Hepatic stellate cell (primary cell): Measurements from ENCODE around the gene EXOC7.

Experiments
- DNase-seq: peaks from one replicate; pipeline ENCODE4 v3.0.0; 2011; ENCODE audit warnings: low spot score

The EXOC7 gene

DNA sequence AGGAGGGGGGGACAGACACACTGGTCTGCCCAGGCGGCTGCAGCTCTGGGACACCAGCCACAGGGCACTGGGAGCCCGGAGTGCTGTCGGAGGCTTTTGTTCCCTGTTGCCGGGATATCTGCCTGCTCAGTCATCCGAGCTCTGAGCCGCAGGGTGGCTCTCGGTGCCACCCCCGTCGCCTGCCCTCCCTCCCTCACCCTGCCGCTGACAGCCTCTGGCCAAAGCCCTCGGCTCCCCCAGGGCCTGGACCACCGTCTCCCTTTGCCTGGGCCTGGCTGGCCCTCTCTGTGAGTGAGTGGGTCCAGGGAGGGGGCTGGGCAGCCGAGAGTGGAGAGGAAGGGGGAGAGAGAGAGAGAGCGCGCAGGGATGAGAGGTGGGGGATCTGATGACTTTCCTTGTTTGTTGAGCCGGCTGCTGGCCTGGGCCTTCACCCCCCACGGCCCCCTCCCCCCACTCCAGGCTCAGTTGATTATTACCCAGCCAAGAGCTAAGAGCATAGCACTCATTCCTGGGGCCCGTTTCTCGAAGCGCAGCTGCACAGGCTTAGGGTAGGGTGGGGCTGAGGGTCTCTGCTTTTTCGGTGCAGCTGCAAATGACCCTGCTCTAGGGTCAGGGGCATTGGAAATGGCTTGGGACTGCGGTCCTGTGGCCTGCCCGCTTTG, 34.8 kb upstream of the EXOC7 start:
- DNase-seq: no peak

DNA sequence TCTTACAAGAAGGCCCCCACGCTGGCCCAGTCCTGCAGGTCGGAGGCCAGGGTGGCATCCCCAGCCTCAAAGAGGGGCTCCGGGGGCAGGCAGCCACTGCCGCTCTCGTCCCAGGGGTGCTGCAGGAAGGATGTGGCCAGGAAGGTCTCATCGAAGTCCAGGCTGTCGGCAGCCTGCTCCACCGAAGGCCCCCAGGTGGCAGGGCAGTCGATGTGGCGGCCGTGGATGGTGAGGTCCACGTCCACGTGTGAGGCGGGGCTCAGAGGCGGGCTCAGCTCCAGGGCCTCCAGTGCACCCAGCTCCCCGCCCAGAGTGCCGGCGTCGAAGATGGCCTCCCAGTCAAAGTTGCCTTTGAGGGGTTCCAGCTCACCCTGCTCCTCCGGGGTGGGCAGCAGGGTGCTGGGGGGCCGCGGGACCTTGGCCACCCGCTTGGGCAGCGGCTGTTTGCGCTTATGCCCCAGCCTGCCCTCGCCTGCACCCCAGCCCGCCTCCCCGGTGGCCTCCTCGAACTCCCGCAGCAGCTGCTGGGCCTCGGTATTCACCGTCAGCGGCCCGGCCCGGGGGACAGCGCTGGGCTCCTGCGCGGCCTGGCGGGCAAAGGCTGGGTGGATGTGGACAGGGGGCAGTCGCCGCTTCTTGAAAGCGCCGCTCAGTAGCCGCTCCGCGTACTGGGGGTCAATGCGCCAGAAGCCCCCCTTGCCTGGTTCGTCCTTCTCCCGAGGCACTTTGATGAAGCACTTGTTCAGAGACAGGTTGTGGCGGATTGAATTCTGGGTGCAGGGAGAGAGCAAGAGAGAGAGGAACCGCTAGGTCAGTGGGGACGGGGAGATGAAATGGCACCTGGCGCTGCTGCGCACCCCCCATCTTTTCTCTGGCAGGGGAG, 34.0 kb upstream of the EXOC7 start:
- no peak for DNase-seq

DNA sequence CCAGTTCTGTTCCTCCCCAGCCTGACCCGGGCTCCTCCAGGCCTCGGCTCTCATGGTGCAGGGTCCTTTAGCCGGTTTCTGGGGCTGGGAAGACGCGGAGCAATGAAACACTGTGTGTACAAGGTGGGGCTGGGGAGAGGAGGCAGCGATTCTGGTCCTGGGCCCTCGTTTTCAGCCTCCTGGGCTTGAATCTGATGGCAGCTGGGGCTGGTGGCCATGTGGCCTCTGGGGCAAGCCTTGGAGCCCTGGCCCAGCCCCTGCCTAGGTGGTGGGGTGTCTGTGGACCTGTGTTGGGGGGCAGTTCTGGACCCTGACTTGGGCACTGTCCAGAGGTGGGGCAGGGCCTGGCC, 33.4 kb upstream of the EXOC7 start:
- DNase-seq: no peak

DNA sequence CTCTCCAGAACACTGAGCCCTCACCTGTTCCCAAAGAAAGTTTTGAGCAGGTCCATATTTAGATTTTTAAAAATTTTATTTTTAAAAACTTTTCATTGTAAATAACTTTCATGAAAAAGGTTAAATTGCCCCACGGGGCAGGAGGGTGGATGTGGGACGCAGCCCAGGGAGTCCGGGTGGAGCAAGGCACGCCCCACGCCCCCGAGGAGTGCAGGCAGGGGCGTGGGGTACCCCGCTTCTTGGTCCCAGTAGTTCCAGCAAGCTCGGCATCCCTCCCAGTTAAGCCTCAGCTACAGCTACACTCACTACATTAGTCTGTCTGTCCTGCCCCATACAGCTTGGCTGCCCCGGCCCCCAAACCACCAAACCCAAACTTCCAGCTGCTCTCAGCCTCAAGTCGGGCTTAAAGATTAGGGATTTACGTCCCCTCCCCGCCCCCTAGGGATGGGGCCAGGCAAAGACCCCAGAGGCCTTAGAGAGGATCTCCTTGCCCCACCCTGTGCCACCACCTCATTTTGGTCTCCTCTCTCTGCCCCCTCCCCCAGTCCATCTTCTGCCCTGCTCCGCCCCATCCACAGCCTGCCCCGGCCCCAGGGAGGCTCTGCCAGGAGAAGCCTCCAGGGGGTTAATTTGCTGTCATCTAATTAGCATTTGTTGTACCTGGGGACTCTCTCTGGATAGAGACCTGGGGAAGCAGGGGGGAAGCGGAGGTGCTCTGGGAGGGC, 32.9 kb upstream of the EXOC7 start:
- no peak for DNase-seq

DNA sequence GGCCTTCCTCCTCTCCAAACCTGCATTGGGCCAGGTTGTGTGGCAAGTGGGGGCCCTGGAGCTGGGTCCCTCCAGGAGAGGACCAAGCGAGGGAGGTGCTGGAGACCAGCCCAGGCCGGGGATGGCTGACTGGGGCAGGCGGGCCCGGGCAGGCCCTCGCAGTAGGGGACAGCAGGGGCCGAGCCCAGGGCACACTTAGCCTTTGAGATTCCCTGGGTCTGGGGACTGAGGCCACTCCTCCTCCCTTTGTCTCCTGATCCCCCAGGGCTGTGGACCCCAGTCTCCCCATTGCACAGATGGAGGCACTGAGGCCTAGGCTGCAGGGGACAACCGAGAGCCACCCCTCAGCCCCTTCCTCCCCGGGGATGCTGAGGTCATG, 32.2 kb upstream of the EXOC7 start:
- no peak for DNase-seq

DNA sequence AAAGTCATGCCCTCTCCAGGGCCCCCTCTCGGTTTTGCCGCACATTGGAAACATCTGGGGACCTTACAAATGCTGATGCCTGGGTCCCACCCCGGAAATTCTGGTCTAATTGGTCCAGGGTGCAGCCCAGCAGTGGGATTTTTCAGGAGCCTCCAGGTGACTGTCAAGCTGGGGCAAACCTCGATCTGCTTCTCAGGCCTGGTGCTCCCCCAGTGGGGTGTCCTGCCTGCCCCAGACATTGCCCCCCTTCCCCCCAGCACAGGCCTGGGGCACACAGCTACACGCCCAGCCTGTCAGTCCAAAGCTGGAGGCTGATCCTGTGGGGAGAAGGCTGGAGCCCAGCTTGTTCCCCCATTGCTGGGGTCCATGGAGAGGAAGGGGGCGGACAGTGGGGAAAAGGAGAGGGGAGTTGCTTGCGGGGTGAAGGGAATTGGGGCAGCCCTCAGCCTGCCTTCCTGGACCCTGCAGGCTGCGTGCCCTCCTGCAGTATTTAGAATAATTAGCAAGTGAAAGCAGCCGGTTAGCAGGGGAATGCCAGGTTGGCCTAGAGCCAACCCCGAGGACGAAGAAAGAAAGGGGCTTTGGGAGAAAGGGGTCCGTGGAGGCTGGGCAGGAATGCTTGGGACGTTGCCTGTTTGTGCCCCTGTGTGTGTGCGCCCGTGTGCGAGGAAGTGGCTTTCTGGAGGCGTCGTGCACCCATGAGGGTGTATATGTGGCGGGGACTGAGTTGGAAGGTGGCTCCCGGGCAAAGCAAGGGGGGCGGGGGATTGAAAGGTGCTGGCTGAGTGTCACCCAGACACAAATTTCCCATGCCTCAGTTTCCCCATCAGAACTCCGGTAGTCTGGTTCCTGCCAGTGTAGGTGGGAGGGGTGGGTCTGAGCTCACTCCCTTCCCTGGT, 31.6 kb upstream of the EXOC7 start:
- no peak for DNase-seq

DNA sequence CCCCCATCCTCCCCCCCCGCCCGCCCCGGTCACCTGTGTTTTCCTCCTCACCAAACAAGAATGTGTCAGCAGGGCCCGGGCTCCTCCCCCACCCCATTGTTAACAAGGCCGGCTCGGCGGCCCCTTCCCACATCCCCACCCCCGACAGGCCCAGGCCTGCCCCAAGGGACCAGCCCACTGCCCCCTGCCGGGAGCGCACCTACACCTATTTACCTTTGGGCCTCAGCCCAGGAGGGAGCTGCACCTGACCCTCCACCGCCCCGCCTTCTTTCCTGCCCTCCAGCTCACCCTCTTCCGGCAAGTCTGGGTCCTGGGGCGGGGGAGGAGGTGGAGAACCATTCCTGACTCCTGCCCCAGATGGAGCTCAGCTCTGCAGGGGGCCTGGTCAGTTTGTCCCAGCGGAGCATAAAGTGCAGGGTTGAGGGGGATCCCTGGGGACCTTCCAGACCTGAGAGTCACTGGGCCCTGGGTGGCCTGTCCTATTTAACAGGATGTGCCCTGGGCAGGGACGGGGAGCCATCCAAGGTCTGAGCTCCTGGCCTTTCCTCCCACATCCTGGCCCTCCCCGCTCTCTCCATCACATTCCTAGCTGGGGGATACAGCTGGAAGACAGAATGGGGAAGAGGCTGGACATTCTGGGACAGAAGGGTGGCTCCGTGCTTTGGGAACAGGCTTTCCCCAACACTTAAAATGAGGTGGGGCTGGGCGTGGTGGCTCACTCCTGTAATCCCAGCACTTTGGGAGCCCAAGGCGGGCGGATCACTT, 29.2 kb upstream of the EXOC7 start:
- DNase-seq: no peak

DNA sequence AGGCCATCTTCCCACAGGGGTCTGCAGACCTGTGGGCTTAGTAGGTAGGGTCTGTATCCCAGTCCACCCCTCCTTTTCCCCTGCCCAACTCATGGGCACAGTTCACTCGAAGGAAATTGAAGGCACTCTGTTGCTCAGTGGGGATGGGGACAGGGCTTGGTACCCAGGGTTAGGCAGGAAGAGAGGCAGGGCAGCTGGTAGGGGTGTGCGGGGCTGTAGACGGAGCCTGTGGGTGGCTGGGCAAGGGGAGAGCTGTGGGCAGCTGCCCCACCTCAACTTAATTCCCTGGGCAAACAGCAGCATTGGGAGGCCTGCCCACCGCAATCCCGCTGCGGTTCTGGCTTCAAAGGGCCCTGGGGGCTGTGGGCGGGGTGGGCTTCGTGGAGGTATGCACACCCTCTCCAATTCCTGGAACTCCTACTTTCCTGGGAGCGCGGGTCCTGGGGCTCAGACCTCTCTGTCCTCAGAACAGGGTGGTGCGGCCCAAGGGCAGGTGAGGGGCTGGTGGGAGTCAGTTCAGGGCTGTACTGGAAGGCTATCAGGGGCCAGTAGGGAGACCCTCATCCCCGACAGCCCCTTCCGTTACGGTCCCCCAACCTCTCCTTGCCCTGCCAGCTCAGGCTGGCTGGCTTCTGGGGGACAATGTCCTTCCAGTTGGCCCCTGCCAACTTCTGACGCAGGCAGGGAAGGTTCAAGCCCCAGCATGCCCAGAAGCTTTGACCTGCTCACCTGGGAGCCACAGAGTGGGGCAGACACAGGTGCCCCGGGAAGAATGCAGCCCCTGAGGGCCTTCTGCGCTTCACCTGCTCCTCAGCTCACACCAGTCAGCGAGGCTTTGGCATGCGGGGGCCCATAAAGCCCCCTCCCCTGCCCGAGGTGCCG, 28.3 kb upstream of the EXOC7 start:
- DNase-seq: no peak

DNA sequence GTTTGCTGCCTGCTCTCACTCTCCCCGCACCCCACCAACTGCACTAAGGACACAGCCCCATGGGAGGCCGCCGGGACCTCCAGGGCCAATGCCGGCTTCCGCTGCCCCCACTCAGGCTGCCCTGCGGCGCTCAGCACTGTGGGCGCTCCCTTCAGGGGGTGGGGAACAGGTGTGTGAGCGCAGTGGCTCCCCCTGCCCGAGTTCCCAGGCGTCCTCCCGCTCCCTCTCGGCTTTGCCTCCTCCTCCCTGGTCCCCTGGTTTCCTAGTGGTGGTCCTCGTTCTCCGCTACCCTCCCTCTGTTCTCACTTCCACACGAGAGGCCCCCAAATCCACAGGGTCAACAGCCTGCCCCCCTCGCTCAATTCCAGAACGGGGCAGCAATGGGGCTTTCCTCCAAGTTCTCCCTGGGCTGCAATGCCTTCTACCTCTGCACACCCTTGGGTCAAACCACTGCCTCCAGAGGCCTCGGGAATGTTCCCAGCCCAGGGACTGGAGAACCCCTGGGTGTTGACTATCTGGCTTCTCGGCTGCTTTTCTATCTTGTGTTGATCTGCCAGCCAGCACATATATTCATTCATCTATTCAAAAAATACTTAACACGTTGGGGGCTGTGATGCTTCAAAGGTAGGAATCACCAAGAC, 27.6 kb upstream of the EXOC7 start:
- no peak for DNase-seq

DNA sequence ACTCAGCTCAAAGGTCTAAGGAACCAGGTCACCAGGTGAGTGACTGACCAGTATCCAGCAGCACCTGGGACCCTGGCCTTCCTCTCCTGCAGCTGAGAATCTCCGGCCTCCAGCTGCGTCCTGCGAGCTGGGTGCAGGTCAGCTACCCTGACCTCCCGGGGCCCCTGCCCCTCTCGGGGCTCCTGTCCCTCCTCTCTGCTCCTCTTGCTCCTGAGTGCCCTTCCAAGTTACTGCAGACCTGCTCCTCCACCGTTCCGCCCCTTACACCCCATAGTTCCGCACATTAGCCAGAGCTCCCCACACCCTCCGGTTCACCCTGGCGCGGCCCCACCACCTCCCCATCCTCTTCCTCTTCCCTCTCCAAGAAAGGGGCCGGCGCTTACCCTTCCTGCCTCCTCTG, 26.9 kb upstream of the EXOC7 start:
- DNase-seq: no peak

DNA sequence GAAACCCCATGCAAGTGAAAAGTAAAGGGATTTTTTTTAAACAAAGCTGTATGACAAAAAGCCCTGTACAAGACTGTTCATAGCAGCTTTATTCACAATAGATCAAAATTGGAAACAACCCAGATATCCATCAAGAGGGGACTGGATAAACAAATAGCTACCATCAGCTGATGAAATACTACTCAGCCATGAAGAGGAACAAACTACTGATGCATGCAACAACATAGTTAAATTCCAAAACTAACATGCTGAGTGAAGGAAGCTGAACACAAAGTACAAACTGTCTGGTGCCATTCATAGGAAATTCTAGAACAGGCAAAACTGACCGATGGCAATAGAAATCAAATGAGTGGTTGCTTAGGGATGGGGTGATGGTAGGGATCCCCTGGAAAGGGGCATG, 22.3 kb upstream of the EXOC7 start:
- DNase-seq: no peak

DNA sequence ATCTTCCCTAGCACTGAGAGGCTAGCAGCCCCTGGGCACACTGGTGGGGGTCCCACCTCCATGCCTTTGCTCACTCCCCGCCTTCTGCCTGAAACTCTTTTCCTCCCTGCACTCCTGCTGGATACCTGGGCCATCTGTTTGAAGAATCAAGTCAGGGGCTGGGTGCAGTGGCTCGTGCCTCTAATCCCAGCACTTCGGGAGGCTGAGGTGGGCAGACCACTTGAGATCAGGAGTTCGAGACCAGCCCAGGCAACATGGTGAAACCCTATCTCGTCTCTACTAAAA, 21.7 kb upstream of the EXOC7 start:
- DNase-seq: no peak

DNA sequence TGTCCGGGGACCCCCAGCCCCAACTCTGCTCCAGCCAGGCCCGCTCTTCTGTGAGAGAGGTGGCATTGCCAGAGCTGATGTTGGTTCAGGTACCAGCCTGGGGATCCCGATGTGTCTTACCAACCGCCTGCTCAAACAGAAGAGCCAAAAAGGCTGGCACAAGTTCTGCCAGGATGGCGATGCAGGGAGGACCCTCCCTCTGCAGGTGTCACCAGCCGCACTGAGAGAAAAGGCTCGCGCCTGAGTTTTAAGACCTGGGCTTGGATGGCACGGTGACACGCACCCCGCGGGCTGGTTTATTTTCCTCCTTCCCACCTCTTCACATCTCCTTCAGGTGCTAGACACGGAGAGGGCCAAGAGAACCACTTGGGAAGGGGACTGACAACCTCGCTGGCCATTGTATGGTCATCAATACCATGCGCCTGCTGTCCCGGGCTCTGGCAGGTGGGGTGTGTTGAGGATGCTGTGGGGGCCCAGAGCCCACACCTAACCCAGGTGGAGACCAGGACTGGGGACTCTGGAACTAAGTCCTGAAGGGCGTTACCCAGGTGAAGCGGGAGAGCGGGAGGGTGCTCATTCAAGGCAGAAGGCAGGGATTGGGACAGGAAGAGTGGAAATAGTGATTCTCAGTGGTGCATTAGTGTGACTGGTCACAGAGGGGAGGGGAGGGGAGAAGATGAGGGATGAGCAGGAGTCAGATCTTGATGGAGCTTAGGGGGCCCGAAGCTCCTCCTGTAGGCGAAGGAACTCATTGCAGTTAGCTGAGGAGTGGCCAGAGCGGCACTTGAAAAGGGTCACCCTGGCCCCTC, 21.2 kb upstream of the EXOC7 start:
- no peak for DNase-seq

DNA sequence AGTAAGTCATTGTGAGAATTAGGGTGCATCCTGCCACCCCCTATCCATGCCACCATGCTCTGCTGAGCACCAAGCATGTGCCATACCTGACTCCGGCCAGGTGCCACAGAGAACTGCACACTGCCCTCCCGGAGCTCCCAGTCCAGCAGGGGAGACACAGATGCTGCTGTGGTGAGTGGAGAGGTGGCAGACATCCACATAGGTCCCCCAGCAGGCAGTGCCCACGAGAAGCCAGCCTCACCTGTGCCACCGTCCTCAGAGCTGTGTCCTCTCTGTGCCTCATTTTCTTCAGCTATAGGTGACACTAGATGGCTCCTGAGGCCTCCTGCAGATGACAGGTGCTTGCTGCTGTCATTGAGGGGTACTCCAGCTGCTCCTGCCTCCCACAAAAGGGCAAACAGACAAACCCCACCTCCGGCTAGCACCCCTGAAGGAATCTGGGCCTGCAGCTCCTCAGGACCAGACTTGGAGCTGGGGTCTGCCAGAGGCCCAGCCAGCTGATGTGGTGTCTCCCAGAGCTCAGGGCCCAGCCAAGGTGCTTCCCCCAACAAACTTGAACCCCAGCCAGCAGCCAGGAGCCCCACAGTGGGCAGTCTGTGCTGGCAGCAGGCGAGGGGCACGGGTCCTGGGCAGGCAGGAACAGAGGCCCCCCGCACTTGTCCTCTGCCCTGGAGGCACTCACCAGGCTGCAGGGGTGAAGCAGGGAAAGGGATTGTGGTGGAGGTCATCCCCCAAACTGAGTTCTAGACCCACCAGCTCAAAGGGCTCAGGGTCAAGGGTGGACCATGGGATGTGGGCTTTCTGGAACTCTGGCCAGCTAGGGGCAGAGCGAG, 20.4 kb upstream of the EXOC7 start:
- DNase-seq: no peak

DNA sequence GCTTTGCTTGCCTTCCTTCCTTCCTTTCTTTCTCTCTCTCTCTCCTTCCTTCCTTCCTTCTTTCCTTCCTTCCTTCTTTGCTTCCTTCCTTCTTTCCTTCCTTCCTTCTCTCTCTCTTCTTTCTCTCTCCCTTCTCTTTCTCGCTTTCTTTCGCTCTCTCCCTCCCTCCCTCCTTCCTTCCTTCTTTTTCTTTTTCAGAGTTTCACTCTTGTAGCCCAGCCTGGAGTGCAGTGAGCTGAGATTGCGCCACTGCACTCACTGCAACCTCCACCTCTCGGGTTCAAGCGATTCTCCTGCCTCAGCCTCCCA, 19.6 kb upstream of the EXOC7 start:
- DNase-seq: no peak

DNA sequence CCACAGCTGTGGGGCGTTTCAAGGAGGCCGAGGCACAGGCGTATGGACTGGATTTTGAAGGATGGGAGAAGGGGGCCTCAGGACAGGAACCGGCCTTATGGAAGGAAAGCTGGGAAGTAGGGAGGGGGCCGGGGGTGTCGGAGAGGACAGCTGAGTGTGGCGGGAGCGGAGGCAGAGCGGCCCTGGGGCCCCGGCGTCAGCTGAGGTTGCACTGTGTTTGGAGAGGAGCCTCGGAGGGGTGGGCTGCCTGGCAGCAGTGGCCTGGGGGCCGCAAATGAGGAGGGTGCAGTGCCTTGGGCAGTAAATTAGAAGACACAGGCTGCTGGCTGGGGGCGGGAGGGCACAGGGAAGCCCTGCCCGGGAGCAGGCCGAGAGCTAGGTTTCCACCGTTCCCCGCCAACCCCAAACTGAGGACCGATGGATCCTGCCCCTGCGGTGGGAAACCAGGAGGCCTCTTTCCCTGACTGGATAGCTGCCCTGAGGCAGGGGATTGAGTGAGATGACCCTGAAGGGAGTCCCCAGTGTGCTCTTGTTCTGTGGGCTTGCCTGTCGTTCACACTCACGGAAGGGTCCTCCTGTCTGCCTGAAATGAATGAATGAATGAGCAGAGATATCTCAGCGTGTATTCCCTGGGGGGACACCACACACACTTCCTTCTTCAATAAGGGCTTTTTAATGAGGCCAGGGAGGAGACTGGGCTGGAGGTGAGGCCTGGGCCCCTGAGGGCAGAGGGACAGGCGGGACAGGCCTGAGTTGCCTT, 19.0 kb upstream of the EXOC7 start:
- no peak for DNase-seq

DNA sequence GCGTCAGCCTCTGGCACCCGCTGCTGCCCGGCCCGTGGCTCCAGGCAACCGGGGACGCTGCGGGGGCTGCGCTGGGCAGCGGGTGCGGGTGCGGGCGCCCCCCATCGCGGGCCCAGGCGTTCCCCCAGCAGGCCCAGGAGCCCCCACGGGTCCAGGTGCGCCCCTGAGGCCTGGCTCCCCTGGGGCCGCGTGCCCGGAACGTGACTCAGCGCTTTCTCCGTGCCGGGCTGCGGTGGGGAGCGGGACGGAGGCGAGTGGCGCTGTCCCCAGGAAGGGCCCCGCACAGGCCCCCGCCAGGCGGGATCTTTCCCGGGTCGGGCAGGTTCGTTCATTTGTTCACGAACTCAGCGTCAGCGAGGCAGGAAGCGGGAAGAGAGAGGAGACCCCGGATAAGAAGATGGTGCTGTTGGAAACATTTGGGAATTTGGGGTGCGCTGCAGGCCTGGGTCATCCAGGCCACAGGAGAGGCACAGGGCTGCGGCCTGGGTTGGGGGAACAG, 18.4 kb upstream of the EXOC7 start:
- no peak for DNase-seq

DNA sequence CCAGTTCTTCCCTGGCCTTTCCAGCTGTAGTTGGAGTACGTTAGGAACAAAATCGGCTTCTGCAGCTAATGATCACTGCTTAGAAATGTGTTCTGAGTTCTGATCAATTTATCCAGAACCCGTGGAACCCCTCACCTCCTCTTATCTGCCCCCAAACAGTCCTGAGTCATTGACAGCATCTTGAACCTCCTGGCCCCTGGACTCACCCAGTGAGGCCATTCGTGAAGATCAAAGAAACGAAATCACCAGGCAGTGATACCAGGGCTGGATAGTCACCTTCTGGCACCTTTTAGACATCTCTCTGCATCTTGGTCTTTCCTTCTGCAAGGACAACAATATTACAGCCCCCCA, 17.0 kb upstream of the EXOC7 start:
- DNase-seq: no peak
